DOHH2 (cell line): ENCODE results near the gene PAGE3.

Source experiments
- H3F3A ChIP-seq: fragments of 200-600 bp; sonication (generic), shearing (Covaris generic); 2 replicates; pipeline ENCODE4 v1.6.0; 2016; ENCODE audit warnings: antibody characterized with exemption, mild to moderate bottlenecking; ENCODE audit not compliant: control insufficient read depth, insufficient read depth
- H3K27ac ChIP-seq: fragments of 200-600 bp; sonication (generic); 2 replicates; pipeline ENCODE4 v1.5.1; 2014; ENCODE audit warnings: low read depth, mild to moderate bottlenecking, low read length, moderate library complexity
- H3K27me3 ChIP-seq: fragments of 200-600 bp; sonication (generic); 2 replicates; pipeline ENCODE4 v1.6.1; 2014; ENCODE audit warnings: mild to moderate bottlenecking, low read length, mixed read lengths; ENCODE audit not compliant: control insufficient read depth
- H3K36me3 ChIP-seq: fragments of 200-600 bp; sonication (generic); 2 replicates; pipeline ENCODE4 v1.6.1; 2014; ENCODE audit warnings: mild to moderate bottlenecking, low read length, moderate library complexity, mixed read lengths; ENCODE audit not compliant: control insufficient read depth
- H3K4me1 ChIP-seq: fragments of 200-600 bp; sonication (generic); 2 replicates; pipeline ENCODE4 v1.6.1; 2014; ENCODE audit warnings: mild to moderate bottlenecking, low read length, mixed read lengths; ENCODE audit not compliant: control insufficient read depth
- H3K4me2 ChIP-seq: fragments of 200-600 bp; sonication (generic); 2 replicates; pipeline ENCODE4 v1.6.0; 2014; ENCODE audit warnings: mild to moderate bottlenecking, low read length, moderate library complexity
- H3K4me3 ChIP-seq: fragments of 200-600 bp; sonication (generic); 2 replicates; pipeline ENCODE4 v1.5.1; 2014; ENCODE audit warnings: mild to moderate bottlenecking, low read length, mixed read lengths
- H3K79me2 ChIP-seq: fragments of 200-600 bp; sonication (generic); 2 replicates; pipeline ENCODE4 v1.6.1; 2014; ENCODE audit warnings: mild to moderate bottlenecking, low read length, mixed read lengths; ENCODE audit not compliant: control insufficient read depth
- H3K9me2 ChIP-seq: fragments of 200-600 bp; sonication (generic); replicated peaks from 2 replicates; pipeline ENCODE4 v1.6.1; 2014; ENCODE audit warnings: mild to moderate bottlenecking, low read length, mixed read lengths; ENCODE audit not compliant: control insufficient read depth
- H3K9me3 ChIP-seq: fragments of 200-600 bp; sonication (generic); 2 replicates; pipeline ENCODE4 v1.6.1; 2014; ENCODE audit warnings: antibody characterized with exemption, low read length, mixed read lengths; ENCODE audit not compliant: control insufficient read depth, insufficient read depth
- H4K20me1 ChIP-seq: fragments of 200-600 bp; sonication (generic); 2 replicates; pipeline ENCODE4 v1.6.0; 2014; ENCODE audit warnings: low read depth, mild to moderate bottlenecking, antibody characterized with exemption, low read length, moderate library complexity; ENCODE audit not compliant: control insufficient read depth, insufficient read depth
- CTCF ChIP-seq: fragments of 200-600 bp; sonication (generic); IDR thresholded peaks from one replicate; pipeline ENCODE4 v1.5.1; 2014; ENCODE audit warnings: antibody characterized with exemption, mild to moderate bottlenecking, low read depth, low read length; ENCODE audit not compliant: poor library complexity, severe bottlenecking
- EZH2phosphoT487 ChIP-seq: fragments of 200-600 bp; sonication (generic); IDR thresholded peaks from 2 replicates; pipeline ENCODE4 v1.6.1; 2017; ENCODE audit warnings: borderline replicate concordance, mild to moderate bottlenecking, antibody characterized with exemption, low read length, moderate library complexity, mixed read lengths

Gene PAGE3

GRCh38 chrX:55220119-55220794 is 44.5 kb downstream of the PAGE3 start, which contains the start of gene PAGE5:
PAGE5 (plus strand) TSS chrX:55220346; CDS start chrX:55221383, 1,037 bp downstream.
- Histone ChIP-seq H3K4me1 (no peaks in the 10 kb centered on the region), H3K27me3 (no peaks in the 10 kb centered on the region), H3K4me3 (no peak within 1 kb of the TSS), H3K9me2 (no peaks in the 10 kb centered on the region), H3K36me3 (no peaks in the 10 kb centered on the region), H3K9me3 (no peaks in the 10 kb centered on the region), H3F3A (no peaks in the 10 kb centered on the region), H3K27ac (no peak within 1 kb of the TSS), H3K4me2 (no peak within 1 kb of the TSS), H3K79me2 (no peaks in the 10 kb centered on the region), H4K20me1 (no peaks in the 10 kb centered on the region)
- TF ChIP-seq CTCF = no peak
- TF ChIP-seq EZH2phosphoT487 = no peak

GRCh38 chrX:55213381-55213780 is 51.3 kb downstream of the PAGE3 start:
- Histone ChIP-seq H3K4me1 (no peaks in the 10 kb centered on the region), H3K4me3 (no peak overlapping the region), H3K9me3 (no peaks in the 10 kb centered on the region), H3F3A (no peaks in the 10 kb centered on the region), H3K4me2 (no peak overlapping the region), H3K27ac (no peak overlapping the region), H3K36me3 (no peaks in the 10 kb centered on the region), H3K27me3 (no peaks in the 10 kb centered on the region), H4K20me1 (no peaks in the 10 kb centered on the region), H3K9me2 (no peaks in the 10 kb centered on the region), H3K79me2 (no peaks in the 10 kb centered on the region)
- no peak for TF ChIP-seq CTCF
- no peak for TF ChIP-seq EZH2phosphoT487

- Histone ChIP-seq H3K27ac (no peak overlapping the region), H3K4me2 (no peak overlapping the region), H3K4me3 (no peak overlapping the region)
Measured at GRCh38 chrX:55210931-55211677, 53.6 kb downstream of the PAGE3 start.

More at GRCh38 chrX:55210931-55211677, 53.6 kb downstream of the PAGE3 start:
- Histone ChIP-seq H3K9me2 (no peaks in the 10 kb centered on the region), H3K9me3 (no peaks in the 10 kb centered on the region), H3K4me1 (no peaks in the 10 kb centered on the region), H4K20me1 (no peaks in the 10 kb centered on the region), H3K36me3 (no peaks in the 10 kb centered on the region), H3F3A (no peaks in the 10 kb centered on the region), H3K79me2 (no peaks in the 10 kb centered on the region), H3K27me3 (no peaks in the 10 kb centered on the region)
- no peak for TF ChIP-seq CTCF
- TF ChIP-seq EZH2phosphoT487 = no peak
